A549 (cell line): ENCODE data around the gene RELN. TPM values are rescaled to one million over a fixed set of nuclear protein-coding genes. Genes with fewer than 3 reads are reported as not detected.

Experiments used
- ATAC-seq, 2 experiments: fragments of 200-7000 bp in 1 of 2; fragments of >200 bp in 1 of 2; cut with Nextera tagmentation in 1 of 2; cut with Tn5 transposase in 1 of 2; 3 replicates each; pipeline versions ENCODE4 v1.8.0 to v1.9.1; 2018 to 2020; ENCODE audit warnings: mild to moderate bottlenecking in 1 of 2, moderate library complexity in 1 of 2
- CTCF ChIA-PET: fragments of 300-600 bp; sonication (Branson Sonifier 250); formaldehyde crosslinking; extraction: SDS; loops from one replicate; lab custom pipeline; 2021; ENCODE audit warnings: antibody characterized with exemption, inconsistent platforms; lab: Yijun Ruan, JAX
- POLR2A ChIA-PET: fragments of 350-600 bp; formaldehyde crosslinking; extraction: SDS; loops from one replicate; lab custom pipeline; 2021; ENCODE audit warnings: antibody characterized with exemption, inconsistent platforms; lab: Yijun Ruan, JAX
- DNase-seq, 2 experiments: peaks; one replicate each; pipeline versions ENCODE4 v3.0.0 to v3.0.0-alpha.2; 2011 to 2016; ENCODE audit warnings: low read depth in 1 of 2, low spot score in 1 of 2
- FAIRE-seq: peaks from 2 replicates; lab custom pipeline; 2011; peaks lifted over from hg19 to GRCh38; lab: Jason Lieb, UNC
- H3K27ac ChIP-seq, 2 experiments: fragments of >200 bp; sonication (Bioruptor Twin); formaldehyde crosslinking; 3 replicates each; pipeline ENCODE4 v1.5.1; 2016 to 2017
- H3K4me1 ChIP-seq: fragments of >200 bp; sonication (Bioruptor Twin); formaldehyde crosslinking; 3 replicates; pipeline ENCODE4 v1.6.1; 2016
- H3K4me2 ChIP-seq: fragments of >200 bp; sonication (Bioruptor Twin); formaldehyde crosslinking; 3 replicates; pipeline ENCODE4 v1.6.1; 2016
- H3K4me3 ChIP-seq: fragments of >200 bp; sonication (Bioruptor Twin); formaldehyde crosslinking; 3 replicates; pipeline ENCODE4 v1.5.1; 2016
- H3K9me3 ChIP-seq: fragments of >200 bp; sonication (Bioruptor Twin); formaldehyde crosslinking; 3 replicates; pipeline ENCODE4 v1.6.1; 2016
- BHLHE40 ChIP-seq: IDR thresholded peaks from 2 replicates; pipeline ENCODE4 v1.6.1; 2012; ENCODE audit warnings: low read depth, low read length, inconsistent platforms
- CEBPB ChIP-seq, 2 experiments: fragments of >200 bp in 1 of 2; sonication (Bioruptor Twin) in 1 of 2; formaldehyde crosslinking in 1 of 2; IDR thresholded peaks; 2 replicates each; pipeline ENCODE4 v1.6.1; 2012 to 2016
- CHD2 ChIP-seq: fragments of 150-350 bp; IDR thresholded peaks from 2 replicates; pipeline ENCODE4 v1.6.1; 2014; ENCODE audit warnings: low read length; ENCODE audit not compliant: partially characterized antibody
- CHD4 ChIP-seq: fragments of 200-600 bp; sonication (generic); IDR thresholded peaks from 2 replicates; pipeline ENCODE4 v1.6.1; 2016; ENCODE audit warnings: antibody characterized with exemption, mild to moderate bottlenecking, borderline replicate concordance
- FOSB ChIP-seq: fragments of 250-450 bp; sonication (Bioruptor Pico); IDR thresholded peaks from 2 replicates; pipeline ENCODE4 v1.5.0; 2020; ENCODE audit warnings: mild to moderate bottlenecking, moderate library complexity
- FOSL2 ChIP-seq, 2 experiments: fragments of 450-650 bp in 1 of 2; fragments of >200 bp in 1 of 2; sonication (Bioruptor Twin) in 1 of 2; formaldehyde crosslinking; IDR thresholded peaks; 2 replicates each; pipeline versions ENCODE4 v1.5.0 to v1.6.1; 2016 to 2020; ENCODE audit warnings: mild to moderate bottlenecking in 1 of 2, moderate library complexity in 1 of 2
- GATA3 ChIP-seq: IDR thresholded peaks from 2 replicates; pipeline ENCODE4 v1.6.1; 2012; ENCODE audit warnings: borderline replicate concordance
- HDAC2 ChIP-seq: fragments of 200-600 bp; sonication (generic); IDR thresholded peaks from 2 replicates; pipeline ENCODE4 v1.6.1; 2016
- HOXA7 ChIP-seq: fragments of 250-450 bp; sonication (Bioruptor Pico); IDR thresholded peaks from 2 replicates; pipeline ENCODE4 v1.5.0; 2020; ENCODE audit warnings: mild to moderate bottlenecking, moderate library complexity
- JUN ChIP-seq, 2 experiments: fragments of >200 bp; sonication (Bioruptor Twin); formaldehyde crosslinking; IDR thresholded peaks; 2 replicates in 1 of 2; 3 replicates in 1 of 2; pipeline ENCODE4 v1.6.1; 2016 to 2017
- JUNB ChIP-seq: fragments of >200 bp; sonication (Bioruptor Twin); formaldehyde crosslinking; IDR thresholded peaks from 2 replicates; pipeline ENCODE4 v1.6.1; 2016
- KDM1A ChIP-seq: fragments of 200-600 bp; sonication (generic); IDR thresholded peaks from 2 replicates; pipeline ENCODE4 v1.6.1; 2016; ENCODE audit warnings: low read depth, mild to moderate bottlenecking
- MYC ChIP-seq: IDR thresholded peaks from 2 replicates; pipeline ENCODE4 v1.6.1; 2012; ENCODE audit warnings: mild to moderate bottlenecking, inconsistent platforms, low read length, improper control_type of control experiment, borderline replicate concordance
- NPAS2 ChIP-seq: fragments of 250-450 bp; sonication (Bioruptor Pico); IDR thresholded peaks from 2 replicates; pipeline ENCODE4 v1.8.0; 2022; ENCODE audit warnings: mild to moderate bottlenecking, moderate library complexity, borderline replicate concordance
- NR3C1 ChIP-seq: fragments of >200 bp; sonication (Bioruptor Twin); formaldehyde crosslinking; IDR thresholded peaks from 3 replicates; pipeline ENCODE4 v1.6.1; 2017
- POLR2A ChIP-seq: IDR thresholded peaks from 2 replicates; pipeline ENCODE4 v1.6.1; 2012; ENCODE audit warnings: mild to moderate bottlenecking, low read length
- POLR2AphosphoS2 ChIP-seq: conservative IDR thresholded peaks from 2 replicates; pipeline ENCODE4 v1.6.1; 2012; ENCODE audit warnings: low read length, improper control_type of control experiment, inconsistent platforms
- RARB ChIP-seq: fragments of 250-450 bp; sonication (Bioruptor Pico); IDR thresholded peaks from 2 replicates; pipeline ENCODE4 v1.8.0; 2021; ENCODE audit warnings: mild to moderate bottlenecking, moderate library complexity
- RCOR1 ChIP-seq: fragments of 150-350 bp; IDR thresholded peaks from 2 replicates; pipeline ENCODE4 v1.6.1; 2014; ENCODE audit warnings: antibody characterized with exemption, low read length, low read depth
- TFCP2L1 ChIP-seq: fragments of 250-450 bp; sonication (Bioruptor Pico); IDR thresholded peaks from 2 replicates; pipeline ENCODE4 v1.5.0; 2021; ENCODE audit warnings: mild to moderate bottlenecking
- ZC3H11A ChIP-seq: fragments of 450-650 bp; IDR thresholded peaks from 2 replicates; pipeline ENCODE4 v1.6.1; 2014; ENCODE audit warnings: antibody characterized with exemption, mild to moderate bottlenecking
- ZFP36 ChIP-seq: fragments of 450-650 bp; IDR thresholded peaks from 2 replicates; pipeline ENCODE4 v1.6.1; 2014; ENCODE audit warnings: borderline replicate concordance; ENCODE audit not compliant: partially characterized antibody
- ZSCAN20 ChIP-seq: fragments of 250-450 bp; sonication (Bioruptor Pico); IDR thresholded peaks from 2 replicates; pipeline ENCODE4 v1.8.0; 2022; ENCODE audit warnings: mild to moderate bottlenecking, moderate library complexity
- WGBS: methylation state at CpG from one replicate; pipeline ENCODE4 v1.1.6; 2017; ENCODE audit errors: missing lambda C conversion rate; 5-methylcytosine and 5-hydroxymethylcytosine counted together
- polyA plus RNA-seq, 4 experiments: library from polyadenylated mRNA; depleted of rRNA in 3 of 4; stranded (reverse); fragments of >200 nt; fragmentation: RNase III in 1 of 4; extraction: RNeasy Plus Mini Kit Qiagen cat#74134 plus additional on column Dnase treatment in 1 of 4; gene quantifications; 2 replicates in 3 of 4; 3 replicates in 1 of 4; pipeline ENCODE4 v1.2.3, GENCODE V29; 2011 to 2017
- TF ChIP-seq, protein P1 (sequence below): fragments of 250-450 bp; sonication (Bioruptor Pico); IDR thresholded peaks from 2 replicates; pipeline ENCODE4 v1.5.0; 2020; ENCODE audit warnings: low read depth, mild to moderate bottlenecking, moderate library complexity
- TF ChIP-seq, protein P2 (sequence below): fragments of 150-350 bp; IDR thresholded peaks from 2 replicates; pipeline ENCODE4 v1.6.1; 2014; ENCODE audit warnings: low read depth, mild to moderate bottlenecking, low read length
- TF ChIP-seq, protein P3 (sequence below): fragments of 450-650 bp; IDR thresholded peaks from 2 replicates; pipeline ENCODE4 v1.6.1; 2014; ENCODE audit warnings: antibody characterized with exemption
- TF ChIP-seq, protein P4 (sequence below): IDR thresholded peaks from 2 replicates; pipeline ENCODE4 v1.6.1; 2012
- TF ChIP-seq, protein P5 (sequence below): fragments of >200 bp; sonication (Bioruptor Twin); formaldehyde crosslinking; IDR thresholded peaks from 2 replicates; pipeline ENCODE4 v1.6.1; 2016

Gene RELN
- polyA plus RNA-seq, 2 of the 4 experiments (the other 2 are of a cell fraction), result not detected

DNA sequence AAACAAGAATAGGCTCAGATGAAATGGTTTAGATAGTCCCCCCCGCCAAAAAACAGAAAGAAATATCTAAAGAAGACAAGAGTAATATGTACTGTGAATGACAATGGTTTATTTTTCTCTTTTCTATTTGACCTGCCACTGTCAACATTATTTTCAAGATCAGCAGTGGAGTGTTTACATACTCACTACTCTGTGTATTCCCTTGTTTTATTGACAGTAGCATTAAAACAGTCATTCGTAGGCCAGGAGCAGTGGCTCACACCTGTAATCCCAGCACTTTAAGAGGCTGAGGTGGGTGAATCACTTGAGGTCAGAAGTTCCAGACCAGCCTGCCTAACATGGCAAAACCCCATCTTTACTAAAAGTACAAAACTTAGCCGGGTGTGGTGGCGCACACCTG, 298.2 kb downstream of the RELN start (continued):
- TF ChIP-seq MYC, result no peak
- no peak for TF ChIP-seq ZFP36
- TF ChIP-seq CHD2, result no peak
- no peak for TF ChIP-seq GATA3
- no peak for TF ChIP-seq RARB (CRISPR knock-in tag)

DNA sequence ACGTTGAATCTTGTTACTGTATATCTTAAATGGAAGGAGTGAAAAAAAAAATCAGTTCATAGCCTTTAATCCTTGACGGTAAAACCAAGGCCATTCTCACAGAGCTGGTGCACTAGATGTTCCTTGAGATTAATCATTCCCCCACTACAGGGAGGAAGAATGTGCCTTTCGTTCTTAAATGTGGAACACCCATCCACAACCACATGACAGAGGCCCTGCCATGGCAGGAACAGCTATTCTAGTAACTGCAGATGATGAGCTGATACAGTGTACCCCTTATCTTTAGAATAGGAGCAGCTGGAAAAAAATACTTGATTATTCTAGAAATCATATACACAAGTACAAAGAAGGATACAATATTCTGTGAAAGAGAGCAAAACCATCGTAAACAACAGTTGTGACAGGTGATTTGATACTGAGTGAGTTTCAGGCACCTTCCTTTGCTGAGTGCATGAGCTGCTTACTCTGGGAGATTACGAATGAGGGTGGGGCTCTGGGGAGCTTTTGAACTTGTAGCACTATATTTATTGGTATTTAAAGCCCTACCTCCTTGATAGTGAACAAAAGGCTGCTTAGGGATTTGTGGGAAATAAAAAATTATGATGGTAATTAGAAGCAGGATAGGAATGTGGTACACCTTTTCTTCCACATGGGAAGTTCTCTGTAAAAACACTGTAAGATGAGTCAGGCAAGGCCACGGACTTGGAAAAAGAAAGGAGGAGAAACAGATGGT, 299.1 kb downstream of the RELN start:
- no peak for DNase-seq

DNA sequence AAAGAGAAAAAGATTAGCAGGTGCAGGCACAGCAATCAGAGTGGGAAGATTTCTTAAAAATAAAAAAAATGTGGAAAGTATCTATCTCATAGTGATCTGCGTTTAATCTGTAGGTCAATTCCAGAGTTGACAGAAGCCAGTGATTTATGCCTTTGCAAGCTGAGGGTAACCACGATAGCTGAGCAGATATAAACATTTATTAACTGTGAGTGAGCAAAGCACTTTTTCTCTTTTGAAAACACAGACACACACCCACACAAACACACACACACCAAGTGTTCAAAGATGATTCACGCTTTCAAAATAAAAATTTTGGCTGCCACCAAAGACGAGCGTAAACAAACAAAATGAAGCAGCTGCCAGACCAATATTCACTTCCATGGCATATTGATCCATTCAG, 300.2 kb downstream of the RELN start:
- Histone ChIP-seq H3K9me3 (no peaks in the 10 kb centered on the region), H3K4me2 (no peak overlapping the region), H3K4me1 (no peaks in the 10 kb centered on the region), H3K4me3 (no peak overlapping the region), H3K27ac (no peak overlapping the region)
- WGBS, result 33% methylated on average over 5 of the region's 5 CpGs
- ATAC-seq (no peak), DNase-seq (no peak), FAIRE-seq (no peak)
- POLR2A ChIA-PET, result no interaction called here
- TF ChIP-seq JUNB (no peak), ZSCAN20 (CRISPR knock-in tag) (no peak)
- CTCF ChIA-PET, result no interaction called here

More for the DNA sequence above, 299.1 kb downstream of the RELN start:
- POLR2A ChIA-PET, result no interaction called here
- Histone ChIP-seq H3K4me3 (no peak overlapping the region), H3K27ac (no peak overlapping the region), H3K4me1 (no peaks in the 10 kb centered on the region), H3K9me3 (no peaks in the 10 kb centered on the region), H3K4me2 (no peak overlapping the region)
- ATAC-seq (no peak), FAIRE-seq (no peak)
- CTCF ChIA-PET, result interaction anchor here (1.3 to 1.5 kb wide), 2 partner anchors 8 to 116 kb away, joined by 3 read pairs; no protein-coding TSS in a partner anchor
- TF ChIP-seq, protein P1, sequence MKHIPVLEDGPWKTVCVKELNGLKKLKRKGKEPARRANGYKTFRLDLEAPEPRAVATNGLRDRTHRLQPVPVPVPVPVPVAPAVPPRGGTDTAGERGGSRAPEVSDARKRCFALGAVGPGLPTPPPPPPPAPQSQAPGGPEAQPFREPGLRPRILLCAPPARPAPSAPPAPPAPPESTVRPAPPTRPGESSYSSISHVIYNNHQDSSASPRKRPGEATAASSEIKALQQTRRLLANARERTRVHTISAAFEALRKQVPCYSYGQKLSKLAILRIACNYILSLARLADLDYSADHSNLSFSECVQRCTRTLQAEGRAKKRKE, result no peak
- 23% methylated on average over 6 of the region's 6 CpGs for WGBS

DNA sequence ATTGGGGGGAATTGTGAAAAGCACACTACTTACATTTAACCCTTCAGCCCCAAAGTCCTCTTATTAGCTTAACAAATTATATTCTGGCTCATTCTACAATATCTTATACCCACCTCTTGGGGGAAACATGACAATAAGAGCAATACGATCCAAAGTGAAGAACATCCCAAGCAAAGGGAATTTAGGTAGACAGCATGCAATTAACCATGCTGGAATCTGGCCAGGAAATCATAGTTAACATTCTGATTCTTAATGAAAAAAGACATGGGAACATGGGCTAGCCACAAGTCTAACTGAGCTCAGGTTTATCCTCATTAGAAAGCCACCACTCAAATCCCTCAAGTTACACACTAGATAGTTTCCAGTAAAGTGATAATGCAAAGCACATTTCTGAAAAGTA, 301.5 kb downstream of the RELN start:
- DNase-seq (no peak), FAIRE-seq (no peak), ATAC-seq (no peak)
- 50% methylated on average over 1 of the region's 1 CpG for WGBS
- no peak overlapping the region for H3K4me2 ChIP-seq
- H3K27ac ChIP-seq, result no peak overlapping the region
- ChIA-PET POLR2A (no interaction called here), CTCF (no interaction called here)
- H3K4me1 ChIP-seq, result no peaks in the 10 kb centered on the region
- no peaks in the 10 kb centered on the region for H3K9me3 ChIP-seq
- TF ChIP-seq, protein P2, sequence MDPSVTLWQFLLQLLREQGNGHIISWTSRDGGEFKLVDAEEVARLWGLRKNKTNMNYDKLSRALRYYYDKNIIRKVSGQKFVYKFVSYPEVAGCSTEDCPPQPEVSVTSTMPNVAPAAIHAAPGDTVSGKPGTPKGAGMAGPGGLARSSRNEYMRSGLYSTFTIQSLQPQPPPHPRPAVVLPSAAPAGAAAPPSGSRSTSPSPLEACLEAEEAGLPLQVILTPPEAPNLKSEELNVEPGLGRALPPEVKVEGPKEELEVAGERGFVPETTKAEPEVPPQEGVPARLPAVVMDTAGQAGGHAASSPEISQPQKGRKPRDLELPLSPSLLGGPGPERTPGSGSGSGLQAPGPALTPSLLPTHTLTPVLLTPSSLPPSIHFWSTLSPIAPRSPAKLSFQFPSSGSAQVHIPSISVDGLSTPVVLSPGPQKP, result no peak
- no peak for TF ChIP-seq CHD4
- TF ChIP-seq NR3C1, result no peak
- no peak for TF ChIP-seq MYC
- TF ChIP-seq CHD2, result no peak
- no peak for TF ChIP-seq HOXA7 (CRISPR knock-in tag)
- H3K4me3 ChIP-seq, result no peak overlapping the region

DNA sequence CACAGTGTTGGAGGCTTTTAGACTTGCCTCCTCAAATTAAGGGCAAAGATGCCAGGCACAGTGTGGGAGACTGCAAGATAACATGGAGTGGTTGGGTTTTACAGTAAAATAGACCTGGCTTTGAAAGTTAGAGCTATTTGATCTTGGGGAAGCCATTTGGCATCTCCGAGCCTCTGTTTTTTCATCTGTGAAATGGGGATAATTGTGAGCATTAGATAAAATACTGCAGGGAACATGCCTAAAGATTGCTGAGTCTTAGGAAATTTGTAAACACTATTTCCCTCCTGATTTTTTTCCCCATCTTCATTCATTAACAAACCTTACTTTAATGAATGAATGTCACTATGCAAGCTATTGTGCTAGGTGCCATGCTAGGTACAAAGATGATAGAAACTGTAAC, 302.2 kb downstream of the RELN start:
- Histone ChIP-seq H3K4me2 (no peak overlapping the region), H3K27ac (no peak overlapping the region), H3K4me1 (no peaks in the 10 kb centered on the region), H3K9me3 (no peaks in the 10 kb centered on the region), H3K4me3 (no peak overlapping the region)
- DNase-seq (no peak), ATAC-seq (no peak), FAIRE-seq (no peak)
- 25% methylated on average over 1 of the region's 1 CpG for WGBS
- no peak for TF ChIP-seq KDM1A
- no peak for TF ChIP-seq POLR2A
- TF ChIP-seq NPAS2 (CRISPR knock-in tag), result no peak
- TF ChIP-seq CHD4, result no peak
- TF ChIP-seq HDAC2, result no peak
- no peak for TF ChIP-seq CHD2
- no peak for TF ChIP-seq BHLHE40
- TF ChIP-seq FOSL2 (IDR thresholded peaks at IDR 0.05), result no peak
- TF ChIP-seq FOSL2 (CRISPR knock-in tag; IDR thresholded peaks at IDR 0.05), result no peak
- no peak for TF ChIP-seq RARB (CRISPR knock-in tag)
- no peak for TF ChIP-seq ZC3H11A
- no peak for TF ChIP-seq TFCP2L1 (CRISPR knock-in tag)
- no peak for TF ChIP-seq JUN (IDR thresholded peaks at IDR 0.05)
- TF ChIP-seq, protein P3, sequence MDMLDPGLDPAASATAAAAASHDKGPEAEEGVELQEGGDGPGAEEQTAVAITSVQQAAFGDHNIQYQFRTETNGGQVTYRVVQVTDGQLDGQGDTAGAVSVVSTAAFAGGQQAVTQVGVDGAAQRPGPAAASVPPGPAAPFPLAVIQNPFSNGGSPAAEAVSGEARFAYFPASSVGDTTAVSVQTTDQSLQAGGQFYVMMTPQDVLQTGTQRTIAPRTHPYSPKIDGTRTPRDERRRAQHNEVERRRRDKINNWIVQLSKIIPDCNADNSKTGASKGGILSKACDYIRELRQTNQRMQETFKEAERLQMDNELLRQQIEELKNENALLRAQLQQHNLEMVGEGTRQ, result no peak
- TF ChIP-seq, protein P4, sequence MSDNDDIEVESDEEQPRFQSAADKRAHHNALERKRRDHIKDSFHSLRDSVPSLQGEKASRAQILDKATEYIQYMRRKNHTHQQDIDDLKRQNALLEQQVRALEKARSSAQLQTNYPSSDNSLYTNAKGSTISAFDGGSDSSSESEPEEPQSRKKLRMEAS, result no peak
- TF ChIP-seq, protein P5, sequence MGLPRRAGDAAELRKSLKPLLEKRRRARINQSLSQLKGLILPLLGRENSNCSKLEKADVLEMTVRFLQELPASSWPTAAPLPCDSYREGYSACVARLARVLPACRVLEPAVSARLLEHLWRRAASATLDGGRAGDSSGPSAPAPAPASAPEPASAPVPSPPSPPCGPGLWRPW, result no peak
- no peak for TF ChIP-seq CEBPB (IDR thresholded peaks at IDR 0.05)
- no peak for TF ChIP-seq FOSB (CRISPR knock-in tag)
- no peak for TF ChIP-seq POLR2AphosphoS2
- no peak for TF ChIP-seq RCOR1
- ChIA-PET CTCF (no interaction called here), POLR2A (no interaction called here)
